Colonic mucosa (tissue), 4 donors: ENCODE results near the gene ABHD11. TPM values are rescaled to one million over a fixed set of nuclear protein-coding genes. Genes with fewer than 3 reads are reported as not detected.

Source experiments
- DNase-seq: peaks from one replicate; pipeline ENCODE4 v3.0.0-alpha.2; 2020
- H3K27ac ChIP-seq: fragments of 200-600 bp; one replicate; pipeline ENCODE4 v1.8.0; 2021
- H3K27me3 ChIP-seq: fragments of 200-600 bp; one replicate; pipeline ENCODE4 v1.8.0; 2021
- H3K36me3 ChIP-seq: fragments of 200-600 bp; one replicate; pipeline ENCODE4 v1.8.0; 2021
- H3K4me1 ChIP-seq: fragments of 200-600 bp; one replicate; pipeline ENCODE4 v1.8.0; 2021; ENCODE audit warnings: mild to moderate bottlenecking
- H3K4me3 ChIP-seq: fragments of 200-600 bp; one replicate; pipeline ENCODE4 v1.8.0; 2021
- H3K9ac ChIP-seq, 2 donors: one replicate each; pipeline ENCODE4 v1.7.0; 2013; ENCODE audit warnings: control low read depth in 2 of 2, low read depth in 2 of 2, low read length in 2 of 2
- H3K9me3 ChIP-seq: fragments of 200-600 bp; one replicate; pipeline ENCODE4 v1.8.0; 2021
- CTCF ChIP-seq: fragments of 200-600 bp; IDR thresholded peaks from one replicate; pipeline ENCODE4 v1.8.0; 2022; ENCODE audit warnings: antibody characterized with exemption, mild to moderate bottlenecking
- intact Hi-C: fragments of 100-400 bp; cut with DNase I; formaldehyde crosslinking; loops from one replicate; pipeline ENCODE4 v1.14.1; 2022
- total RNA-seq, 2 donors: library from RNA; stranded (reverse); fragmentation: NEBNext Ultra II Directional in 1 of 2; extraction: Animal tissue kit (Norgen Biotek cat#: 25700) in 1 of 2; gene quantifications; one replicate each; pipeline ENCODE4 v1.2.1, GENCODE V29; 2021
- donor health status: healthy.
- donor health status: DM: no; HTN: no; CAD: no.
- donor health status: DM: no; HTN: no; CAD: no.

The ABHD11 gene
- total RNA-seq, 2 donors from 2014 or later = 109 to 123 TPM

DNA sequence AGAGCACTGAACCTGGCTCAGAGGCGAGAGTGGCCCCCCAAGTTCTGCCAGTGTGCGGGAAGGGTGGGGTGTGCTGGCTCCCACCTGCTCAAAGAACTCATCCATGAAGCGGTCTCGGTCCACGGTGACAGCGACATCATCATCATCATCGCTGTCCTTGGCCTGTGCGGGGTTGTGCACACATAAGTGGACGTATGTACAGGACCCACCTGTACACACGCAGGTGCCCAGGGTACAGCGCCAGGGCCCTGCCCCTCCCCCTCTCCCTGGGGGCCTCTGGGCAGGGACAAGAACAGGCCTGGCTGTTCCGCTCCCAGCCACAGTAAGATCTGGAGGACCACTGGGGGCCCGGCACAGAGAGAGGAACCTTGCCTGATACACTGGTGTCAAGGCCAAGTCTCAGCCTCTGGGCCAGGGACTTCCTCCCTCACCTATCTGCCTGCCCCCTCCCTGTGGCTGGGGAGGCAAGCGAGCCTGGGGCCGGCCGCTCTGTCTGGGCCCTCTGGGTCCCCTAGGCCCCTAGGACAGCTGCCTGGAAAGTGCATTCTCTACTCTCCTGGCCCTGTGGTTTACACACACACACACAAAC is 29.5 kb downstream of the ABHD11 start:
- no peak overlapping the region for H3K4me3 ChIP-seq
- H3K27ac ChIP-seq = no peak overlapping the region
- H3K36me3 ChIP-seq = no peaks in the 10 kb centered on the region
- no peaks in the 10 kb centered on the region for H3K9me3 ChIP-seq
- no peak for TF ChIP-seq CTCF
- H3K27me3 ChIP-seq = no peaks in the 10 kb centered on the region
- no peak overlapping the region for H3K9ac ChIP-seq
- H3K4me1 ChIP-seq = no peaks in the 10 kb centered on the region
- no peak for DNase-seq
- intact Hi-C loops = no loop called here

GRCh38 chr7:73707045-73707631 is 31.5 kb downstream of the ABHD11 start:
- Histone ChIP-seq H3K27ac (no peak overlapping the region), H3K4me3 (no peak overlapping the region), H3K9ac (peak overlapping the region in 1 of 2 donors; percentile 23), H3K9me3 (no peaks in the 10 kb centered on the region), H3K4me1 (no peaks in the 10 kb centered on the region), H3K36me3 (no peaks in the 10 kb centered on the region), H3K27me3 (no peaks in the 10 kb centered on the region)
- DNase-seq = peak; percentile 94
- no peak for TF ChIP-seq CTCF
- intact Hi-C loops = no loop called here

DNA sequence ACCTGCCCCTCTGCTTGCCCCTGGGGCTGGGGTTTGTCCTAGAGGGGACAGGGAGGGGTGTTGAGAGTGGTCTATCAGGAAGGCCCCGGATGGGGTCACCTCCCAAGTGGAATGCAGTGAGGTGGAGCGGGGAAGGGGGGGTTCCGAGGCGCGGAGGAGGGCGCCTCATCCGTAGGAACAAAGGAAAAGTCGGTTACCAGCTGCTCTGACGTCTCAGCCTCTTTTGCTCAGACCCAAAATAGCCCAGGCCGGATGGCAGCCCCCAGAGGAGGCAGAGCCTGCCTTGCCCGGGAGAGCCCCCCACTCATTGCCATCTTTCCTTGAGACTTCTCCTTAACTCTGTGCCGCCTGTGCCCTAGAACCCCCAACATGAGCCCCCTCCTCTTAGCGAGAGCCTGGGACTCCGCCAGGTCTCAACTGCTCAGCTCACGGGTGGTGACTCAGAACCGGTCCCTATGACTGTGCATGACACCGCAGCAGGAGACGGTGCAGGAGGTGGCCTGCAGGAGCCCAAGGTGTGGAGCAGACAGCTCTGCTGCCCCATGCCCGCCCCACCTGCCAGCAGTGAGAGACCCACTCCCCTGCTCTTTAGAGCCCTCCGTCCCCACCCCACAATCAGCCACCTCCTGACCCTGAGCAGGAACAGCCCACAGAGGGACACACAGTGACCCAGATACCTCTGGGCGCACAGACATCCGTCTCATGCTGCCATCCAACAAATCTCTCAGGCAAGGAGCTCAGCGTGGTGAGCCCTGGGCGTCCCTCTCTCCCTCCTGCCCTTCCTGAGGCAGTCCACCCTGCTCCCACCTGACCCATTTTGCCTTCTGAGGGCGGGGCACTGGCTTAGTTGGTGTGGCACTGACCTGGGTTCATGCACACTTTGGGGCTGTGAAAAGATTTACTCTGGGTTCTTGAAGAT is 32.2 kb downstream of the ABHD11 start:
- no peak for TF ChIP-seq CTCF
- no peaks in the 10 kb centered on the region for H3K4me1 ChIP-seq
- no peaks in the 10 kb centered on the region for H3K27me3 ChIP-seq
- no peak overlapping the region for H3K4me3 ChIP-seq
- no peaks in the 10 kb centered on the region for H3K36me3 ChIP-seq
- DNase-seq = no peak
- H3K9ac ChIP-seq = peak overlapping the region; percentile 9 to 23
- H3K9me3 ChIP-seq = no peaks in the 10 kb centered on the region
- intact Hi-C loops = no loop called here
- H3K27ac ChIP-seq = no peak overlapping the region

DNA sequence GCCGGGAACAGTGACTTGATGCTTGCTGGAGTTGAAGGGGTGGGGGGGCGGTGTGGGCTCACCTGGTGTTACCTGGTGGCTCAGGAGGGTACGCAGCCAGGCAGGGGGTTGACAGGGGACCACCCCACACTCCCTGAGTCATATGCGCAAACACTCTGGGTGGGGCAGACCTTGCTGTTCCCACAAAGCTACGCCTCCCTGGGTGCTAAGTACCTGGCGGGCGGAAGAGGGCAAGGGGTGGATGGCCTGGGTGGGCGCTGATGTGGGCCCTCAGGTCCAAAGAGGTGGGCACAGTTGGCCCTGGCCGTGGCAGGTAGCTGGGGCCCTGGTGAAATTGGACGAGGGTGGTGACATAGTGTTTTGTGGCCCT is 33.1 kb downstream of the ABHD11 start:
- TF ChIP-seq CTCF = no peak
- H3K36me3 ChIP-seq = no peaks in the 10 kb centered on the region
- H3K9me3 ChIP-seq = no peaks in the 10 kb centered on the region
- no peak overlapping the region for H3K4me3 ChIP-seq
- no peak overlapping the region for H3K27ac ChIP-seq
- no peak for DNase-seq
- H3K27me3 ChIP-seq = no peaks in the 10 kb centered on the region
- H3K9ac ChIP-seq = peak overlapping the region in 1 of 2 donors; percentile 9
- intact Hi-C loops = no loop called here
- H3K4me1 ChIP-seq = no peaks in the 10 kb centered on the region

DNA sequence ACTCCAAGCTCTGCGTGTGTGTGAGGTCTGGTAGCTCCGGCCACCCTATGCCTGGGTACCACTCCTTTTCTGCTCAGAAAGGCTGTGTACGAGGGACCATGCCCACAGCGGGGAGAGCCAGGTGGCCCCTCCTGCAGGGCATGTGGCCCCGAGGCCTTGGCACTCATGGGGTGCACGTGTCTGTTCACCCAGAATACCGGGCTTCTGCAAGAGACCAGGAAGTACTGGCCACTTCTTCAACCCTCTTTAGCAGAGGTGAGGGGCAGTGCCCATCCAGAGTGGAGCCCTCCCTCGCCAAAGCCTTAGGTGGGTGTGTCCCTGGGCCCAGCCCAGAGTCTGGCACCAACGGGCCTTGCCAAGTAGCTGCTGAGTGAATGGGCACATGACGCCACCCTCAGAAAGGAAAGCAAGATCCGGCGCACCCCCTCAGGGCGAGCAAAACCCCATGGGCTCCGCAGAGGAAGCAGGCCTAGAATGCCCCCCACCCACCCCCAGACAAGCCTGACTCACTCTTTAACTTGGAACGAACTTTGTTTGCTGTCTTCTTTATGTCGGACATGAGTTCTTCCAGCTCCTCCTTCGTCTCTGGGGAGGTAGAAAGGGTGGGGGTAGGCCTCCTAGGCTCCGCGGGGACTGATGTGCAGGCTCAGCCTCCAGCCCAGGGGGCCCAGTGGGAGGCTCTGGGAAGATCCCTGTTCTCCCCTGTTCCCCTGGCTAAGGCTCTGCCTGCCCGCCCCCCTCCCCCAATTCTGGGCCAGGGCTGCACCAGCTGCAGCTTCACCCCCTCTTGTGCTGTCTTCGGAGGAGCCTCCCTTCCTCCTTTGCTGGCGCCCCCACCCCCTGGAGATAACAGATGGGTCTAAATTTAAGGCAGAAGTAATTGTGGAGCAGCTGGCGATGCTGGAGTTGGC is 33.7 kb downstream of the ABHD11 start:
- H3K27me3 ChIP-seq = no peaks in the 10 kb centered on the region
- no peak for TF ChIP-seq CTCF
- H3K27ac ChIP-seq = no peak overlapping the region
- no peaks in the 10 kb centered on the region for H3K4me1 ChIP-seq
- intact Hi-C loops = no loop called here
- no peak for DNase-seq
- H3K36me3 ChIP-seq = no peaks in the 10 kb centered on the region
- H3K9ac ChIP-seq = peak overlapping the region in 1 of 2 donors; percentile 51
- H3K9me3 ChIP-seq = no peaks in the 10 kb centered on the region
- no peak overlapping the region for H3K4me3 ChIP-seq
